ENCODE measurements around the gene CMYA5. TPM values are rescaled to one million over a fixed set of nuclear protein-coding genes. Genes with fewer than 3 reads are reported as not detected.

The CMYA5 gene
- total RNA-seq, 1 donor: 1.7 TPM

GRCh38 chr5:79837761-79838551 is 148.3 kb downstream of the CMYA5 start:
- no peak overlapping the region for H3K4me3 ChIP-seq (ENCODE audit: low read depth, low read length)
- TF ChIP-seq CTCF (IDR thresholded peaks at IDR 0.05; ENCODE audit: insufficient read depth, low read length): no peak
- DNase-seq (ENCODE audit: low read depth): peak; percentile 13

DNA sequence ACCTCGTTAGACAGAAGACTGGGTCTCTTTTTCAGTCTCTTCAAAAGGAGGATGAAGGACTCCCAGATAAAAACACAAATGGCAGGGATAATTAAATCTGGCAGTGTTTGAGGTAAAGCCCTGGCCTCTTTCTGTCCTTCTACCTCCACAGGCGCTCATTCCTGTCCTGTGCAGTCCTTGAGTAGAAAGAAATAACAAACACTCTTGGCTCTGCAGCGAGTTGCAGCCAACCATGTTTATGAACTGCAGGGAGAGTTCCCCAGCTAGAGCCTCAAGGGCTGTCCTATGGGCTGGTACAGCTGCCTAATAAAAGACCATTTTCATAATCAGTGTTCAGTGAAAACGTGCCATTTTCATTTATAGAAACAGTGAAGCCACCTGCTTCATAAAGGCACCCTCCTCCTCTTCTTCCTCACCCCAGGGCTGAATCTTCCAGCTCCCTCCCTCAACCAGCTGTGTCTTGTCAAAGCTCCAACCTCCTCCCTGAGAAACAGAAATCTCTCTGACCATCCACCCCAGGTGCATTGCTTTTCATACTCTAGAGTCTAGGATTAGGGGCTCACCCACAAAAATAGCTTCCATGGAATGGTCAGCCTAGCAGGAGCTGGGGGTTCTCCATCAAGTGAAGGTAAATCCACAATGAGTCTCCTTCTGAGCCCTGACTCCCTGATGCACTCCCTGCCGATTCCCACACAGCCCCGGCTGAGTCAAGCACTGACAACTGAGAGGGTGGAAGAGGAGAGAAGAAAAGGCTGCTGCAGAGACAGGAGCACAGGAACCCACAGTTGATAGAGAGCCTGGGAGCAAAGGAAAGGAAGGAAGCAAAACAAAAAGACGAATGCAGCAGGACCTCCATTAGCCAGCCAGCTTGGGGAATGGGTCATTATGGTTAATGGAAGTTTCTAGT is 150.7 kb downstream of the CMYA5 start:
- TF ChIP-seq CTCF (IDR thresholded peaks at IDR 0.05; ENCODE audit: insufficient read depth, low read length): no peak
- DNase-seq (ENCODE audit: low read depth): peak; percentile 33
- H3K4me3 ChIP-seq (ENCODE audit: low read depth, low read length): no peak overlapping the region

DNA sequence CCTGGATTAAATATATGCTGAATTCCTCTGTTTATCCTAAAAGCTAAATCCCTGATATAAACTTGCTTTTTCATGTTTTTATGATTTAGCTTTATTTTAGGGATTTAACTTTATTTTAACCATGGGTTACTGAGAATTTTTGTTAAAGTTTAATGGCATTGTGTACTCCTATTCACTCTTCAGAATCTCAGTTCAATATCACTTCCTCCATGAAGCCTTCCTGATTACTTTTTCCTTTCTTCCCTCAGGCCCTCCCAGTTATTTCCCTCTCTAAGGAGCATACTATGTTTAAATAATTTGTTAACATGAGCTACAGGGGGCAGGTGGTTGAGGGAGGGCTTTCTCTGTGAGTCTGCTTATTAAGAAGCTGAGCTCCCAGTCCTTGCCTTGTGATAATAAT is 151.5 kb downstream of the CMYA5 start:
- DNase-seq (ENCODE audit: low read depth): no peak
- no peak for TF ChIP-seq CTCF (IDR thresholded peaks at IDR 0.05; ENCODE audit: insufficient read depth, low read length)
- no peak overlapping the region for H3K4me3 ChIP-seq (ENCODE audit: low read depth, low read length)

- TF ChIP-seq CTCF (IDR thresholded peaks at IDR 0.05; ENCODE audit: insufficient read depth, low read length): no peak
- DNase-seq (ENCODE audit: low read depth): no peak
- H3K4me3 ChIP-seq (ENCODE audit: low read depth, low read length): no peak overlapping the region
Observed at GRCh38 chr5:79842006-79842881, 152.6 kb downstream of the CMYA5 start.

DNA sequence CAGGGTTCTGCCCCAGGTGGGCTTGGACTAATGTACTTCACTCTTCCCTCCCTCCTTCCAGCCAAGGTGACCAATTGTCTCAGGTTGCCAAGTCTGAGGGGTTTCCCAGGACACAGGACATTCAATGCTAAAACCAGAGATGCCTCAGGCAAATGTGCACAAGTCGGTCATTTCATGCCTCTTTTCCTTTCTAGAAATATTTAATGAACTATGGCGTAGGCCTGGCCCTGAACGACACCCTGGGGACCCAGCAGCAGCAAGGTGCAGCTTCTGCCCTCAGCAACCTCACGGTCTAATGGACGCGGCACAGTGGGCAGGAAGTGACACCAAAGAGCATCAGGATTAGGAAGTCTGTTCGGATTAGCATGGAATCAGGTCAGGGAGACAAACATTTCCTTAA is 153.4 kb downstream of the CMYA5 start:
- DNase-seq (ENCODE audit: low read depth): no peak
- no peak for TF ChIP-seq CTCF (IDR thresholded peaks at IDR 0.05; ENCODE audit: insufficient read depth, low read length)
- H3K4me3 ChIP-seq (ENCODE audit: low read depth, low read length): no peak overlapping the region
